GM12878 (cell line): ENCODE results near the gene ZNF777. TPM values are rescaled to one million over a fixed set of nuclear protein-coding genes. Genes with fewer than 3 reads are reported as not detected.

Experiments
- ATAC-seq: fragments of 200-7000 bp; cut with Tn5 transposase; 3 replicates; pipeline ENCODE4 v1.9.1; 2020; ENCODE audit warnings: mild to moderate bottlenecking, moderate library complexity
- BruUV-seq: library from RNA; stranded (reverse); fragments of 400-500 nt; replicated peaks from 2 replicates; lab custom pipeline; 2021; lab: Mats Ljungman, UMichigan
- CTCF ChIA-PET: fragments of 300-600 bp; sonication (Branson Sonifier 250); formaldehyde crosslinking; extraction: SDS; loops from one replicate; lab custom pipeline; 2021; ENCODE audit warnings: inconsistent platforms; lab: Yijun Ruan, JAX
- POLR2A ChIA-PET: fragments of 350-600 bp; formaldehyde crosslinking; extraction: SDS; loops from one replicate; lab custom pipeline; 2021; ENCODE audit warnings: inconsistent platforms; lab: Charles Lee
- RAD21 ChIA-PET: fragments of 300-600 bp; sonication (Branson Sonifier 250); formaldehyde crosslinking; loops from one replicate; lab custom pipeline; 2023; ENCODE audit warnings: antibody characterized with exemption; ENCODE audit not compliant: unreplicated experiment; lab: Charles Lee
- SMC1A ChIA-PET: fragments of 300-600 bp; sonication (Branson Sonifier 250); formaldehyde crosslinking; loops from one replicate; lab custom pipeline; 2023; ENCODE audit not compliant: unreplicated experiment, uncharacterized antibody; lab: Charles Lee
- DNase-seq: peaks from one replicate; pipeline ENCODE4 v3.0.0-alpha.2; 2011; ENCODE audit warnings: low read depth, low spot score
- FAIRE-seq: peaks from 3 replicates; lab custom pipeline; 2011; peaks lifted over from hg19 to GRCh38; lab: Jason Lieb, UNC
- H2AFZ ChIP-seq: 2 replicates; pipeline ENCODE4 v1.6.0; 2011; ENCODE audit warnings: low read depth, low read length, control low read depth; ENCODE audit not compliant: control insufficient read depth
- H3K27ac ChIP-seq: 2 replicates; pipeline ENCODE4 v1.5.1; 2011; ENCODE audit warnings: control low read depth; ENCODE audit not compliant: control insufficient read depth, insufficient read depth
- H3K27me3 ChIP-seq, 2 experiments: replicated peaks in 1 of 2; 2 replicates each; pipeline versions ENCODE4 v1.6.0 to v1.6.1; 2011; ENCODE audit warnings: low read length in 1 of 2; ENCODE audit not compliant: control insufficient read depth in 2 of 2, insufficient read depth in 2 of 2
- H3K36me3 ChIP-seq, 2 experiments: 2 replicates each; pipeline ENCODE4 v1.5.1; 2011; ENCODE audit warnings: low read length in 1 of 2; ENCODE audit not compliant: control insufficient read depth in 2 of 2, insufficient read depth in 2 of 2
- H3K4me1 ChIP-seq: 2 replicates; pipeline ENCODE4 v1.6.1; 2011; ENCODE audit warnings: mild to moderate bottlenecking, low read length, moderate library complexity, mixed read lengths; ENCODE audit not compliant: control insufficient read depth, insufficient read depth
- H3K4me2 ChIP-seq: 2 replicates; pipeline ENCODE4 v1.6.0; 2011; ENCODE audit warnings: control low read depth; ENCODE audit not compliant: control insufficient read depth, insufficient read depth
- H3K4me3 ChIP-seq: fragments of 200-600 bp; sonication (generic); 2 replicates; pipeline ENCODE4 v1.5.1; 2016
- H3K79me2 ChIP-seq: 2 replicates; pipeline ENCODE4 v1.6.0; 2011; ENCODE audit warnings: low read length; ENCODE audit not compliant: control insufficient read depth, insufficient read depth
- H3K9ac ChIP-seq: 2 replicates; pipeline ENCODE4 v1.8.0; 2011; ENCODE audit warnings: low read length, control low read depth, mixed read lengths; ENCODE audit not compliant: control insufficient read depth, insufficient read depth
- H3K9me3 ChIP-seq: replicated peaks from 3 replicates; pipeline ENCODE4 v1.5.1; 2011; ENCODE audit warnings: mild to moderate bottlenecking, low read length; ENCODE audit not compliant: control insufficient read depth, insufficient read depth
- H4K20me1 ChIP-seq: 2 replicates; pipeline ENCODE4 v1.6.0; 2011; ENCODE audit not compliant: control insufficient read depth, insufficient read depth
- CUX1 ChIP-seq: IDR thresholded peaks from 2 replicates; pipeline ENCODE4 v1.6.1; 2012; ENCODE audit warnings: improper control_type of control experiment, low read depth, low read length; ENCODE audit not compliant: insufficient replicate concordance
- NFYA ChIP-seq: IDR thresholded peaks from 2 replicates; pipeline ENCODE4 v1.6.1; 2011; ENCODE audit warnings: low read depth, mild to moderate bottlenecking, low read length, improper control_type of control experiment, borderline replicate concordance
- PAX8 ChIP-seq: fragments of 450-650 bp; IDR thresholded peaks from 2 replicates; pipeline ENCODE4 v1.6.1; 2017; ENCODE audit warnings: mild to moderate bottlenecking, moderate library complexity
- PML ChIP-seq: IDR thresholded peaks from 2 replicates; pipeline ENCODE4 v1.6.1; 2012; ENCODE audit warnings: low read length, inconsistent platforms
- SIN3A ChIP-seq: IDR thresholded peaks from 2 replicates; pipeline ENCODE4 v1.6.1; 2012; ENCODE audit warnings: low read depth, low read length, improper control_type of control experiment
- SMARCA5 ChIP-seq: fragments of 450-650 bp; IDR thresholded peaks from 2 replicates; pipeline ENCODE4 v1.6.1; 2017; ENCODE audit warnings: mild to moderate bottlenecking
- WGBS: methylation state at CpG from one replicate; pipeline ENCODE4 v1.1.6; 2016; ENCODE audit warnings: low lambda C conversion rate; ENCODE audit not compliant: insufficient replicate concordance, insufficient coverage; ENCODE audit errors: missing lambda C conversion rate; 5-methylcytosine and 5-hydroxymethylcytosine counted together
- in situ Hi-C: fragments of 300-500 bp; cut with MboI; formaldehyde crosslinking; loops from 9 replicates; pipeline ENCODE4 v1.14.3; 2018; ENCODE audit warnings: mixed read lengths
- intact Hi-C: fragments of 100-400 bp; cut with micrococcal nuclease; formaldehyde crosslinking; loops from one replicate; pipeline ENCODE4 v1.14.2; 2022; ENCODE audit not compliant: unreplicated experiment
- polyA plus RNA-seq, 11 experiments: library from polyadenylated mRNA; depleted of rRNA in 4 of 11; unstranded in 6 of 11; stranded (reverse) in 5 of 11; fragments of >200 nt; fragmentation: Nextera tagmentation in 4 of 11; fragmentation: Illumina TruSeq in 1 of 11; extraction: Ambion mirVana in 4 of 11; extraction: Trizol in 1 of 11; gene quantifications; 1 replicate in 1 of 11; 2 replicates in 10 of 11; pipeline versions ENCODE4 v1.2.1 to v1.2.3, GENCODE V29; 2011 to 2016; ENCODE audit warnings: inconsistent platforms in 2 of 11, missing spikeins in 2 of 11, low read depth in 1 of 11
- total RNA-seq, 4 experiments: library from RNA; depleted of rRNA in 3 of 4; stranded (reverse); fragments of >200 nt in 3 of 4; fragmentation: Illumina TruSeq in 1 of 4; extraction: Trizol in 1 of 4; gene quantifications; 2 replicates each; pipeline versions ENCODE4 v1.2.1 to v1.2.3, GENCODE V29; 2013 to 2021
- TF ChIP-seq, protein P1 (sequence below): fragments of 450-650 bp; IDR thresholded peaks from 2 replicates; pipeline ENCODE4 v1.6.1; 2017; ENCODE audit warnings: mild to moderate bottlenecking, moderate library complexity
- TF ChIP-seq, protein P2 (sequence below): fragments of 450-650 bp; IDR thresholded peaks from 2 replicates; pipeline ENCODE4 v1.6.1; 2018; ENCODE audit warnings: mild to moderate bottlenecking, low read depth, moderate library complexity; ENCODE audit not compliant: partially characterized antibody
- TF ChIP-seq, protein P3 (sequence below): fragments of 450-650 bp; conservative IDR thresholded peaks from 2 replicates; pipeline ENCODE4 v1.6.1; 2017; ENCODE audit warnings: mild to moderate bottlenecking, moderate library complexity

Gene ZNF777
- total and polyA plus RNA-seq, 10 of the 15 experiments (the other 5 are each of a cell fraction or from before 2014, with no cell fraction given), result 0.03 to 16.0 (median 3.7) TPM

GRCh38 chr7:149398195-149398820, 62.6 kb downstream of the ZNF777 start:
- Histone ChIP-seq H3K4me2 (no peak overlapping the region), H3K36me3 (no peaks in the 10 kb centered on the region), H3K9ac (no peak overlapping the region), H3K27me3 (peaks cover 0 to 1% of the 10 kb centered on the region in 2 experiments; a peak in 2 of 4 replicates), H3K79me2 (no peaks in the 10 kb centered on the region), H3K4me1 (no peaks in the 10 kb centered on the region), H2AFZ (no peak overlapping the region), H4K20me1 (no peaks in the 10 kb centered on the region), H3K9me3 (peaks cover 2% of the 10 kb centered on the region; the same call in 1 of the 3 replicates), H3K4me3 (no peak overlapping the region), H3K27ac (no peak overlapping the region)
- intact Hi-C loops, result no loop called here
- ChIA-PET RAD21 (no interaction called here), CTCF (interaction anchor here (0.6 to 1.0 kb wide), 2 partner anchors 9 to 64 kb away, joined by 4 to 6 read pairs; no protein-coding TSS in a partner anchor), SMC1A (no interaction called here), POLR2A (no interaction called here)
- WGBS, result 42% methylated on average over 22 of the region's 22 CpGs
- DNase-seq (no peak), FAIRE-seq (no peak), ATAC-seq (no peak)
- BruUV-seq, result no TSS peak
- in situ Hi-C loops, result no loop called here
- TF ChIP-seq PML (no peak), PAX8 (no peak), NFYA (no peak), SMARCA5 (no peak), SIN3A (no peak), CUX1 (no peak)
- TF ChIP-seq, protein P1, sequence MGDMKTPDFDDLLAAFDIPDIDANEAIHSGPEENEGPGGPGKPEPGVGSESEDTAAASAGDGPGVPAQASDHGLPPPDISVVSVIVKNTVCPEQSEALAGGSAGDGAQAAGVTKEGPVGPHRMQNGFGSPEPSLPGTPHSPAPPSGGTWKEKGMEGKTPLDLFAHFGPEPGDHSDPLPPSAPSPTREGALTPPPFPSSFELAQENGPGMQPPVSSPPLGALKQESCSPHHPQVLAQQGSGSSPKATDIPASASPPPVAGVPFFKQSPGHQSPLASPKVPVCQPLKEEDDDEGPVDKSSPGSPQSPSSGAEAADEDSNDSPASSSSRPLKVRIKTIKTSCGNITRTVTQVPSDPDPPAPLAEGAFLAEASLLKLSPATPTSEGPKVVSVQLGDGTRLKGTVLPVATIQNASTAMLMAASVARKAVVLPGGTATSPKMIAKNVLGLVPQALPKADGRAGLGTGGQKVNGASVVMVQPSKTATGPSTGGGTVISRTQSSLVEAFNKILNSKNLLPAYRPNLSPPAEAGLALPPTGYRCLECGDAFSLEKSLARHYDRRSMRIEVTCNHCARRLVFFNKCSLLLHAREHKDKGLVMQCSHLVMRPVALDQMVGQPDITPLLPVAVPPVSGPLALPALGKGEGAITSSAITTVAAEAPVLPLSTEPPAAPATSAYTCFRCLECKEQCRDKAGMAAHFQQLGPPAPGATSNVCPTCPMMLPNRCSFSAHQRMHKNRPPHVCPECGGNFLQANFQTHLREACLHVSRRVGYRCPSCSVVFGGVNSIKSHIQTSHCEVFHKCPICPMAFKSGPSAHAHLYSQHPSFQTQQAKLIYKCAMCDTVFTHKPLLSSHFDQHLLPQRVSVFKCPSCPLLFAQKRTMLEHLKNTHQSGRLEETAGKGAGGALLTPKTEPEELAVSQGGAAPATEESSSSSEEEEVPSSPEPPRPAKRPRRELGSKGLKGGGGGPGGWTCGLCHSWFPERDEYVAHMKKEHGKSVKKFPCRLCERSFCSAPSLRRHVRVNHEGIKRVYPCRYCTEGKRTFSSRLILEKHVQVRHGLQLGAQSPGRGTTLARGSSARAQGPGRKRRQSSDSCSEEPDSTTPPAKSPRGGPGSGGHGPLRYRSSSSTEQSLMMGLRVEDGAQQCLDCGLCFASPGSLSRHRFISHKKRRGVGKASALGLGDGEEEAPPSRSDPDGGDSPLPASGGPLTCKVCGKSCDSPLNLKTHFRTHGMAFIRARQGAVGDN, result no peak
- TF ChIP-seq, protein P2, sequence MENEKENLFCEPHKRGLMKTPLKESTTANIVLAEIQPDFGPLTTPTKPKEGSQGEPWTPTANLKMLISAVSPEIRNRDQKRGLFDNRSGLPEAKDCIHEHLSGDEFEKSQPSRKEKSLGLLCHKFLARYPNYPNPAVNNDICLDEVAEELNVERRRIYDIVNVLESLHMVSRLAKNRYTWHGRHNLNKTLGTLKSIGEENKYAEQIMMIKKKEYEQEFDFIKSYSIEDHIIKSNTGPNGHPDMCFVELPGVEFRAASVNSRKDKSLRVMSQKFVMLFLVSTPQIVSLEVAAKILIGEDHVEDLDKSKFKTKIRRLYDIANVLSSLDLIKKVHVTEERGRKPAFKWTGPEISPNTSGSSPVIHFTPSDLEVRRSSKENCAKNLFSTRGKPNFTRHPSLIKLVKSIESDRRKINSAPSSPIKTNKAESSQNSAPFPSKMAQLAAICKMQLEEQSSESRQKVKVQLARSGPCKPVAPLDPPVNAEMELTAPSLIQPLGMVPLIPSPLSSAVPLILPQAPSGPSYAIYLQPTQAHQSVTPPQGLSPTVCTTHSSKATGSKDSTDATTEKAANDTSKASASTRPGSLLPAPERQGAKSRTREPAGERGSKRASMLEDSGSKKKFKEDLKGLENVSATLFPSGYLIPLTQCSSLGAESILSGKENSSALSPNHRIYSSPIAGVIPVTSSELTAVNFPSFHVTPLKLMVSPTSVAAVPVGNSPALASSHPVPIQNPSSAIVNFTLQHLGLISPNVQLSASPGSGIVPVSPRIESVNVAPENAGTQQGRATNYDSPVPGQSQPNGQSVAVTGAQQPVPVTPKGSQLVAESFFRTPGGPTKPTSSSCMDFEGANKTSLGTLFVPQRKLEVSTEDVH, result no peak
- TF ChIP-seq, protein P3, sequence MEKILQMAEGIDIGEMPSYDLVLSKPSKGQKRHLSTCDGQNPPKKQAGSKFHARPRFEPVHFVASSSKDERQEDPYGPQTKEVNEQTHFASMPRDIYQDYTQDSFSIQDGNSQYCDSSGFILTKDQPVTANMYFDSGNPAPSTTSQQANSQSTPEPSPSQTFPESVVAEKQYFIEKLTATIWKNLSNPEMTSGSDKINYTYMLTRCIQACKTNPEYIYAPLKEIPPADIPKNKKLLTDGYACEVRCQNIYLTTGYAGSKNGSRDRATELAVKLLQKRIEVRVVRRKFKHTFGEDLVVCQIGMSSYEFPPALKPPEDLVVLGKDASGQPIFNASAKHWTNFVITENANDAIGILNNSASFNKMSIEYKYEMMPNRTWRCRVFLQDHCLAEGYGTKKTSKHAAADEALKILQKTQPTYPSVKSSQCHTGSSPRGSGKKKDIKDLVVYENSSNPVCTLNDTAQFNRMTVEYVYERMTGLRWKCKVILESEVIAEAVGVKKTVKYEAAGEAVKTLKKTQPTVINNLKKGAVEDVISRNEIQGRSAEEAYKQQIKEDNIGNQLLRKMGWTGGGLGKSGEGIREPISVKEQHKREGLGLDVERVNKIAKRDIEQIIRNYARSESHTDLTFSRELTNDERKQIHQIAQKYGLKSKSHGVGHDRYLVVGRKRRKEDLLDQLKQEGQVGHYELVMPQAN, result no peak
